ENCODE measurements around the gene BTNL3. TPM values are rescaled to one million over a fixed set of nuclear protein-coding genes. Genes with fewer than 3 reads are reported as not detected.

BTNL3 gene
- total RNA-seq, 1 experiment from 2014 or later = not detected

DNA sequence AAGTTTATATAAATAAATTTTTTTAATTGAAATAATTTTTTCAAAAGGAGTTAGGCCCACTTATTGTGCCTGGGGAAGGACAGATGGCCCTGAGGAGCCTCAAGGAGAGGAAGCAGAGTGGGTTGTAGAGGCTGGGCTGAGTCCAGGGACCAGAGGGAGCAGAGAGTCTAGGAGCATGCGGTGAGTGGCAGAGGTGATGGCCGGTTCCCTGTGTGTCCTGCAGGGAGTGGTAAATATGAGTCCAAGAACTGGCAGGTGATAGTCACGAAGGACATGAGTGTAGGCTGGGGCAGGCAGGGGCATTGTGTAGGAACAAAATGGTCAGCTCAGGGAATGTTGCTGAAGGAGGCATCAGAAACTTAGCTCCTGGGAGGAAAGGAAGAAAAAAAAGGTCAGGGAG is 43.1 kb downstream of the BTNL3 start:
- ChIA-PET POLR2A (no interaction called here), CTCF (no interaction called here)
- ATAC-seq (no peak), DNase-seq (ENCODE audit: low spot score) (no peak)
- Mint-ChIP-seq H3K27ac (no peak overlapping the region), H3K4me1 (peaks cover 24% of the 10 kb centered on the region), H3K4me3 (no peak overlapping the region), H3K27me3 (ENCODE audit: low read depth) (peaks cover 7% of the 10 kb centered on the region), H3K9me3 (peaks cover 20% of the 10 kb centered on the region), H3K36me3 (0 out of 2 replicates have a peak, but pooled peaks cover 2% of the 10 kb centered on the region)
- no peak for TF ChIP-seq PRRX2 (CRISPR knock-in tag; IDR thresholded peaks at IDR 0.05)
- TF ChIP-seq, protein P1, sequence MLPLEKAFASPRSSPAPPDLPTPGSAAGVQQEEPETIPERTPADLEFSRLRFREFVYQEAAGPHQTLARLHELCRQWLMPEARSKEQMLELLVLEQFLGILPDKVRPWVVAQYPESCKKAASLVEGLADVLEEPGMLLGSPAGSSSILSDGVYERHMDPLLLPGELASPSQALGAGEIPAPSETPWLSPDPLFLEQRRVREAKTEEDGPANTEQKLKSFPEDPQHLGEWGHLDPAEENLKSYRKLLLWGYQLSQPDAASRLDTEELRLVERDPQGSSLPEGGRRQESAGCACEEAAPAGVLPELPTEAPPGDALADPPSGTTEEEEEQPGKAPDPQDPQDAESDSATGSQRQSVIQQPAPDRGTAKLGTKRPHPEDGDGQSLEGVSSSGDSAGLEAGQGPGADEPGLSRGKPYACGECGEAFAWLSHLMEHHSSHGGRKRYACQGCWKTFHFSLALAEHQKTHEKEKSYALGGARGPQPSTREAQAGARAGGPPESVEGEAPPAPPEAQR (CRISPR knock-in tag; IDR thresholded peaks at IDR 0.05) = no peak
- TF ChIP-seq SMAD3 (CRISPR knock-in tag; IDR thresholded peaks at IDR 0.05; ENCODE audit: borderline replicate concordance) = no peak
- TF ChIP-seq KAT7 (CRISPR knock-in tag; IDR thresholded peaks at IDR 0.05; ENCODE audit: borderline replicate concordance) = no peak
- TF ChIP-seq ERG (CRISPR knock-in tag; IDR thresholded peaks at IDR 0.05) = no peak
- TF ChIP-seq GABPB1 (CRISPR knock-in tag; IDR thresholded peaks at IDR 0.05) = no peak
- TF ChIP-seq CBFB (CRISPR knock-in tag; IDR thresholded peaks at IDR 0.05; ENCODE audit: low read depth) = no peak
- no peak for TF ChIP-seq HMGA2 (CRISPR knock-in tag; IDR thresholded peaks at IDR 0.05)
- no peak for TF ChIP-seq ZNF317 (CRISPR knock-in tag; IDR thresholded peaks at IDR 0.05; ENCODE audit: borderline replicate concordance, low read depth)
- TF ChIP-seq NR2C2 (CRISPR knock-in tag; IDR thresholded peaks at IDR 0.05) = no peak

DNA sequence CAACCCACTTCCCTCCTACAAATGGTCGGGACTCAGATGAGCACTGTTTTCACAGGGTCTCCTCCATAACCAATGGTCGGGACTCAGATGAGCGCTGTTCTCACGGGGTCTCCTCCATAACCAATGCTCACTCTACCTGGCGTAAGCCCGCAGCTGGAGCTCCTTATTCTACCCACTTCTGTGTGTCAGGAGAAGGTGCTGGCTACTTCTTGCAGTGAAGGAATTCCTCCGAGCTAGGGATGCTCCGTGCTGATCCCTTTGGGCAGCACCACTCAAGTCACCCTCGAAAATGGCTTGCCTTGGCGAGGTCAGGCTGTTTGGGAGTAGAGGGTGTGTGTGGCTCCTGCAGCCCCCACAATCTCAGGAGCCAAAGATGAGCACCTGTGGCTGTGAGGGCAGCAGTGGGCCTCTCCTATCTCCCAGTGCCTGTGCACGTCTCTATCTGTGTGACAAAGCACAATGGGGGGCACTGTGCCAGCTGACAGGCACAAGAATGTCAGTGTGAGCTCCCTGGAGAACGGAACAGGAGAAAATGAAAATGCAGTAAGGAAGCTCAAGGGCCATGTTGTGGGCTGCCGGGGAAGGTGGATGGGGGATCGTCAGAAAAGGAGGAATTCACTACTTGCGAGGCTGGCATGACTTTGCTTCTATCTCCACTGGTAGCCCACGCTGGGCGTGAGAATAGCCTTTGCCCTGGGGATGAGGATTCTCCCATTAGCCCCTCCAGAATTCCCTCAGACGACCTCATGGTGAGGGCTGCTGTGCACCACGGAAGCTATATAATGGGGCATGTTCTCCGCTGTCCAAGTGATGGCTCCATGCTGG is 47.6 kb downstream of the BTNL3 start:
- H3K27me3 Mint-ChIP-seq (ENCODE audit: low read depth) = peaks cover 13% of the 10 kb centered on the region
- TF ChIP-seq TEAD1 (CRISPR knock-in tag; IDR thresholded peaks at IDR 0.05) (no peak), IRF2 (CRISPR knock-in tag; IDR thresholded peaks at IDR 0.05; ENCODE audit: borderline replicate concordance, low read depth) (no peak), ZNF512 (CRISPR knock-in tag; IDR thresholded peaks at IDR 0.05; ENCODE audit: borderline replicate concordance) (no peak), SMAD3 (CRISPR knock-in tag; IDR thresholded peaks at IDR 0.05; ENCODE audit: borderline replicate concordance) (no peak), HMGA2 (CRISPR knock-in tag; IDR thresholded peaks at IDR 0.05) (no peak), RELA (CRISPR knock-in tag; IDR thresholded peaks at IDR 0.05; ENCODE audit: borderline replicate concordance) (no peak), ZNF281 (CRISPR knock-in tag; IDR thresholded peaks at IDR 0.05) (no peak), ETV6 (CRISPR knock-in tag; IDR thresholded peaks at IDR 0.05) (no peak)
- TF ChIP-seq, protein P2, sequence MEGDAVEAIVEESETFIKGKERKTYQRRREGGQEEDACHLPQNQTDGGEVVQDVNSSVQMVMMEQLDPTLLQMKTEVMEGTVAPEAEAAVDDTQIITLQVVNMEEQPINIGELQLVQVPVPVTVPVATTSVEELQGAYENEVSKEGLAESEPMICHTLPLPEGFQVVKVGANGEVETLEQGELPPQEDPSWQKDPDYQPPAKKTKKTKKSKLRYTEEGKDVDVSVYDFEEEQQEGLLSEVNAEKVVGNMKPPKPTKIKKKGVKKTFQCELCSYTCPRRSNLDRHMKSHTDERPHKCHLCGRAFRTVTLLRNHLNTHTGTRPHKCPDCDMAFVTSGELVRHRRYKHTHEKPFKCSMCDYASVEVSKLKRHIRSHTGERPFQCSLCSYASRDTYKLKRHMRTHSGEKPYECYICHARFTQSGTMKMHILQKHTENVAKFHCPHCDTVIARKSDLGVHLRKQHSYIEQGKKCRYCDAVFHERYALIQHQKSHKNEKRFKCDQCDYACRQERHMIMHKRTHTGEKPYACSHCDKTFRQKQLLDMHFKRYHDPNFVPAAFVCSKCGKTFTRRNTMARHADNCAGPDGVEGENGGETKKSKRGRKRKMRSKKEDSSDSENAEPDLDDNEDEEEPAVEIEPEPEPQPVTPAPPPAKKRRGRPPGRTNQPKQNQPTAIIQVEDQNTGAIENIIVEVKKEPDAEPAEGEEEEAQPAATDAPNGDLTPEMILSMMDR (IDR thresholded peaks at IDR 0.05) = no peak
- TF ChIP-seq, protein P3, sequence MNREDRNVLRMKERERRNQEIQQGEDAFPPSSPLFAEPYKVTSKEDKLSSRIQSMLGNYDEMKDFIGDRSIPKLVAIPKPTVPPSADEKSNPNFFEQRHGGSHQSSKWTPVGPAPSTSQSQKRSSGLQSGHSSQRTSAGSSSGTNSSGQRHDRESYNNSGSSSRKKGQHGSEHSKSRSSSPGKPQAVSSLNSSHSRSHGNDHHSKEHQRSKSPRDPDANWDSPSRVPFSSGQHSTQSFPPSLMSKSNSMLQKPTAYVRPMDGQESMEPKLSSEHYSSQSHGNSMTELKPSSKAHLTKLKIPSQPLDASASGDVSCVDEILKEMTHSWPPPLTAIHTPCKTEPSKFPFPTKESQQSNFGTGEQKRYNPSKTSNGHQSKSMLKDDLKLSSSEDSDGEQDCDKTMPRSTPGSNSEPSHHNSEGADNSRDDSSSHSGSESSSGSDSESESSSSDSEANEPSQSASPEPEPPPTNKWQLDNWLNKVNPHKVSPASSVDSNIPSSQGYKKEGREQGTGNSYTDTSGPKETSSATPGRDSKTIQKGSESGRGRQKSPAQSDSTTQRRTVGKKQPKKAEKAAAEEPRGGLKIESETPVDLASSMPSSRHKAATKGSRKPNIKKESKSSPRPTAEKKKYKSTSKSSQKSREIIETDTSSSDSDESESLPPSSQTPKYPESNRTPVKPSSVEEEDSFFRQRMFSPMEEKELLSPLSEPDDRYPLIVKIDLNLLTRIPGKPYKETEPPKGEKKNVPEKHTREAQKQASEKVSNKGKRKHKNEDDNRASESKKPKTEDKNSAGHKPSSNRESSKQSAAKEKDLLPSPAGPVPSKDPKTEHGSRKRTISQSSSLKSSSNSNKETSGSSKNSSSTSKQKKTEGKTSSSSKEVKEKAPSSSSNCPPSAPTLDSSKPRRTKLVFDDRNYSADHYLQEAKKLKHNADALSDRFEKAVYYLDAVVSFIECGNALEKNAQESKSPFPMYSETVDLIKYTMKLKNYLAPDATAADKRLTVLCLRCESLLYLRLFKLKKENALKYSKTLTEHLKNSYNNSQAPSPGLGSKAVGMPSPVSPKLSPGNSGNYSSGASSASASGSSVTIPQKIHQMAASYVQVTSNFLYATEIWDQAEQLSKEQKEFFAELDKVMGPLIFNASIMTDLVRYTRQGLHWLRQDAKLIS (CRISPR knock-in tag; IDR thresholded peaks at IDR 0.05; ENCODE audit: borderline replicate concordance) = no peak
- TF ChIP-seq, protein P4, sequence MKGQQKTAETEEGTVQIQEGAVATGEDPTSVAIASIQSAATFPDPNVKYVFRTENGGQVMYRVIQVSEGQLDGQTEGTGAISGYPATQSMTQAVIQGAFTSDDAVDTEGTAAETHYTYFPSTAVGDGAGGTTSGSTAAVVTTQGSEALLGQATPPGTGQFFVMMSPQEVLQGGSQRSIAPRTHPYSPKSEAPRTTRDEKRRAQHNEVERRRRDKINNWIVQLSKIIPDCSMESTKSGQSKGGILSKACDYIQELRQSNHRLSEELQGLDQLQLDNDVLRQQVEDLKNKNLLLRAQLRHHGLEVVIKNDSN (CRISPR knock-in tag; IDR thresholded peaks at IDR 0.05) = no peak

More for the DNA sequence above, 47.6 kb downstream of the BTNL3 start:
- no peak for ATAC-seq
- Mint-ChIP-seq H3K4me3 (no peak overlapping the region), H3K27ac (no peak overlapping the region), H3K36me3 (0 out of 2 replicates have a peak, but pooled peaks cover 2% of the 10 kb centered on the region), H3K4me1 (peaks cover 24% of the 10 kb centered on the region), H3K9me3 (peaks cover 18% of the 10 kb centered on the region)
- no peak for DNase-seq (ENCODE audit: low spot score)
- ChIA-PET CTCF (interaction anchor here (0.6 to 2.1 kb wide), 6 partner anchors 9 to 167 kb away, joined by 3 to 6 read pairs (median 3); no protein-coding TSS in a partner anchor), POLR2A (interaction anchor here (0.5 kb wide), 1 partner anchor 449 kb away, joined by 3 read pairs; no protein-coding TSS in a partner anchor)

All from WTC11 (cell line).